CD4-positive, alpha-beta T cell treated with Interferon alpha-2 for 1 hour (primary cell): ENCODE results near the gene ALDOB.

ENCODE experiments used
- DNase-seq, 2 donors: peaks; one replicate each; pipeline ENCODE4 v3.0.0-alpha.2; 2020 to 2022

The ALDOB gene

DNA sequence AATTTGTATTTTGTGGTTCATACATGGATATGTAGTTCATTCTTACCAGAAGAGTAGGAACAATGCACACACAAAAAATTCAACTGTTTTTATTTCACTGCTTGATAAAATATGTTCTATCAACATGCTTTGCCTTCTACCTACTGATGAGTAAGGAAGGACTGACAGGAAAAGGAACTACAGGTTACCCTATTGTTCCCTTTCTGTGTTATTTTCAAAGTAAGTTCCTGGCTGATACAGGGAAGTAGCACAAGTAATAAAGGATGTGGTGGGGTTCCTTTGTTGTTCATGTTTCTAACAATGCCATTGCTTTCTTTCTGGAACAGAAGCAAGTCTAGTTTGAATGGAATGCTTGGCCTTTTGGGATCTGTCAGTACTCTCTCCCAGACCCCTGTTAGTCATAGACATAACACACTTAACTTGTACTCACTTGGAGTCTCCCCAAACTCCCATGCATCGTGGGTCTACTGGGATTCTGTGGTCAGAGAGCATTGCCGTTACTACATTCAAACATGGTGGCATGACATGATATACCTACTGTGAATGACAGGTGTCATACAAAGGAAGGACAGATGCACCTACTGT lies 20.2 kb upstream of the ALDOB start:
- DNase-seq: no peak

- no peak for DNase-seq
Measured at GRCh38 chr9:101453776-101454570, 18.4 kb upstream of the ALDOB start.

GRCh38 chr9:101451498-101451897 lies 15.9 kb upstream of the ALDOB start:
- DNase-seq: no peak

GRCh38 chr9:101450931-101451330 lies 15.4 kb upstream of the ALDOB start:
- no peak for DNase-seq

DNA sequence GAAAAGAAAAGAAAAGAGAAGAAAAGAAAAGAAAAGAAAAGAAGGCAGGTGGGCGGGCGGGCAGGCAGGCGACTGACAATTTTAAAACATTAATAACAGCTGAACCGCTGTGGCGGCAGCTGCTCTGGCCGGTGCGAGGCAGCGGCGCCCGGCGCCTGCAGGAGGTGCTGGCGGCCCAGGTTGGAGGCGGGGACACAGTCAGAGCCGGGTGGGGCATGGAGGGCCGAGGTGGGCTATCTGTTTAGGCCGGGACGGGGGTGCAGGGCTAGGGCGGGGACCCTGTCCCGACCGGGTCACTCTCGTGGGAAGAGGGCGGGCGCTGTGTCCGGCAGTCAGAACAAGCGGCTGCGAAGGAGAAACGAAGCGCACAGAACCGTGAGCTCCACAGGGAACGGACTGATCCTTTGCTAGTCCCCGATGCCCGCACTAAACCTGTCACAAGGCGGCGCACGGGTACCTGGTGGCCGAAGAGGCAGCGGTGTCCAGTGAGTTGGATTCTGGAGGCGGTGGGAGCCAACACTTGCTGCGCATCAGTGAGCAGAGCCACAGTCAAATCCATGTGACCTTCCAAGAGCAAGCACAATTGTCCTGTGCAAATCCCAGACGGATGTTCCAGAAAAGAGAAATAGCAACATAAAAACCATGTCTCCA lies 13.6 kb upstream of the ALDOB start:
- peak; percentile 28 to 42 for DNase-seq

DNA sequence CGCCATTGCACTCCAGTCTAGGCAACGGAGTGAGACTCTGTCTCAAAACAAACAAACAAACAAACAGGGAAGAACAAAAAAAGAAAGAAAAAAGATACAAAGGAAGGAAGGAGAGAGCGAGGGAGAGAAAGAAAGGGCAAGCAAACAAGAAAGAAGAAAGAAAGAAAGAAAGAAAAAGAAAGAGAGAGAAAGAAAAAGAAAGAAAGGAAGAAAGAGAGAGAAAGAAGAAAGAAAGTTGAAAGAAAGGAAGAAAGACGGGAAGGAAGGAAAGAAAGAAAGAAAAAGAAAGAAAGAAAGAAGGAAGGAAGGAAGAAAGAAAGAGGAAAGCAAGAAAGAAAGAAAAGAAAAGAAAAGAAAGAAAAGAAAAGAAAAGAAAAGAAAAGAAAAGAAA lies 13.1 kb upstream of the ALDOB start:
- DNase-seq: no peak

DNA sequence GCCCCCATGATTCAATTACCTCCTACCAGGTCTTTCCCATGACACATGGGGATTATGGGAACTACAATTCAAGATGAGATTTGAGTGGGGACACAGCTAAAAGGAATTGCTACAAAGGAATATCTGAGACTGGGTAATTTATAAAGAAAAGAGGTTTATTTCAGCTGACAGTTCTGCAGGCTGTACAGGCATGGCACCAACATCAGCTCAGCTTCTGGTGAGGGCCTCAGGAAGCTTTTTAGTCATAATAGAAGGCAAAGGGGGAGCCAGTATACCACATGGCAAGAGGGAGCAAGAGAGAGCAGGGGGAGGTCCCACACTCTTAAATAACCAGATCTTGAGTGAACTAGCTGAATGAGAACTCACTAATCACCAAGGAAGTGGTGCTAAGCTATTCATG lies 11.2 kb upstream of the ALDOB start:
- no peak for DNase-seq

GRCh38 chr9:101445353-101446029 lies 9.9 kb upstream of the ALDOB start:
- DNase-seq: no peak

DNA sequence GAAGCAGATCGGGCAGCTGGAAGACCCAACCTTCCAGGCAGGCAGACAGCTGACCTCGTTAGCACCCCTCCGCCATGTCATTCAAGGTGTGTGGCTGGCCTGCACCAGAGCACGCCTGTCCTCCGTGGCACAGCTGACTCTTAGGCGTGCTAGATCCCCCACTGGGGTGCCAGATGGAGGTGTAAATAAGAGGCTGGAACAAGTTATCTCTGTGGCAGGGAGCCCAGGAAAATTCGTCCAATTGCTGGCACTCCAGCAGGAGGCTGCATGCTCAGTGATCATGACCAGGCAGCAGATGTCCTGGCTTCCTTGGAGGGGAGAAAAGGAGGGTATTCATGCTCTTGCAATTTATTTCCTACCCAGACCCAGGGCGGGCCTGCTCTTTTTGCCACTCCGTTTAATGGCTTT lies 7.8 kb upstream of the ALDOB start:
- no peak for DNase-seq

GRCh38 chr9:101442736-101443135 lies 7.2 kb upstream of the ALDOB start:
- no peak for DNase-seq

DNA sequence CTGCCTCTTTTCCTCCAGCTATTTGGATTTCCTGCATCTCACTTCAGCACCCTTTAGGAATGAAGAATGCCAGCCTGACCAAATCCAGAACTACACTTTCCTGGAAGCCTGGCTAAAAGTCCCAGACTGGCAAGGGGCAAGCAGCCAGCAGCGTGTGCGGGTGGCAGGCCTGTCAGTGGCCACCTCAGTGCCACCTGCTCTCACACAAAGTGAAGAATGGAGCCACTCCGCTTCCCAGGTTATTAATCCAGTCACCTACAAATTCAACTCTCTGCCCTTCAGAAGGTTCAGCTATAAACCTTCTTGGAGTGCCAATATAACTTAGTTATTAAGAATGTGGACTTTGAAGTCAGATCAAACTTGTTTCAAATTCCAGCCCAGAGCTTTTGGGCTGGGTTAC lies 6.7 kb upstream of the ALDOB start:
- DNase-seq: no peak

DNA sequence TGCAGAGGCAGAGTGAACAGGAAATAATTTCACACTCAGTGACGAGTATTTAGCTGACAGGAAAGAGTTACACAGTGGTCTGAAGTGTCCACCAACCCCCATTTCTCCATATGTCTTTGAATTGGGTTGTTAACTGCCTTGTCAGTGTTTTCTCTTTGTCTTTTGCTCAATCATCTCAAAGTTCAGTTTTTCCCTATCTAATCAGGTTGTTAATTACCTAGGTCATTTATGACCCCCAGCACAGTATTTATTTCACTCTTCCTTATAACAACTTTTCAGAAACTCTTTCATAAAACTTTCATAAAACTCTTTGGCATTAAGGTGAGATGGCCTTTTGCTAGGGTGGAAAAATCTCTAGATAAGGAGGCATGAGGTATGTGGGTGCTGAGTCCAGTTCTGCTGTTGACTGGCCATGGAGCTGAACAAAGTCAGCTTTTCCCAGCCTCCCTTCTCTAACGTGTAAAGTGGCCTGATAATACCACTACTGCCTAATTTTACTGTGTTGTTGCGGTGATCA lies 5.2 kb upstream of the ALDOB start:
- no peak for DNase-seq

DNA sequence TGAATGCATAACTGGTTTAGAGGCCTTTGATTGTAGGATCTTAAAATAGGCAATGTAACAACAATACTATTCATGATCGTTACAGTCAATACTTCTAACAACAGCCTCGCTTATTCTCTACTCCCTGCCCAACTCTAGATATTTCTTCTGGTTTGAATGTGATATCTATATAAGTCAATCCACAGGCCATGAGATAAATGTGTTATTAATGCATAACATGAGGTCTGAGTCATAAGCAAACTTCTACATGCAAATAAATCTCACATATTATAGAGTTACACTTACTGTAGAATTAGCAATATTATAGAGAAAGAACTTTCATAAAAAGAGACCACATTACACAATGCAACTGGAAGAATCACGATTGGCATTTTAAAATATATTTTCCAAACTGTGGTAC lies 2.9 kb upstream of the ALDOB start:
- DNase-seq: no peak

DNA sequence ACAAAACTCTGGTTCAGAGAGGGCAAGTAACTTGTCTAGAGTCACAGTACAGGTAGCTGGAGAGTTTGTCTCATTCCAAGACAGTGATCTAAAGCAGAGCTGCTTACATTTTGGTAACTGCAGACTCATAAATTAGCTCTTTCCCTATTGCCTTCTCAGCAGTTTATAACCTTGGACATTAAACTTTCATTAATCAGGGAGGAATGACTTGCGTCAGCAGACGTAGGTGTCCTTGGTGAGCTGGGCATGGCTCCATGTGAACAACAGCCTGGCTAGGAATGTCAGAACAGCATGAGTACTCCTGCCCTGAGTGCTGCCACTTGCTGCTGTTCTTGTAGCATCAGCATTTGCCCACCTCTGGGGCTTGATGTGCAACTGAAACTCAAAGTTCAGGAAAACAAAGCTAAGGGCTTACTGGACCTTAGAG lies 2.2 kb upstream of the ALDOB start:
- no peak for DNase-seq

DNA sequence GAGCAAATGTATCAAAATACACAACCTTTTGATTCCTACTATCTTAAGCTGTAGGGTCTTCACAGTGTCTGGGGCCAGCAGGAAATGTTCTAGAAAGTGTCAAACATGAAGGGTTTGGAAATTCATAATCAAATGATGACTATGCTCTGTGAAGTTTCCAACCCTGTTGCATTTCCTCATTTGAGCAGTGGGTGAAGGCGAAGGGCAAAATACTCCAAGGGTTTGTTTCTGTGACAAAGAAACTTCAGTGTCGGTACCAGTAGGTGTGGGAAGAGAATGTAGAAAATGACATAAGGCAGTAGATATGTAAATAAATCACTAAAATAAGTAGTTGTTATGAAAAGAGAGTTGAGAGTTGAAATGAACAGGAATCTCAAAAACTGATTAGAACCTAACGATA lies 576 bp downstream of the ALDOB start:
- DNase-seq: no peak

- no peak for DNase-seq
Measured at GRCh38 chr9:101433229-101433628, 2.3 kb downstream of the ALDOB start.

DNA sequence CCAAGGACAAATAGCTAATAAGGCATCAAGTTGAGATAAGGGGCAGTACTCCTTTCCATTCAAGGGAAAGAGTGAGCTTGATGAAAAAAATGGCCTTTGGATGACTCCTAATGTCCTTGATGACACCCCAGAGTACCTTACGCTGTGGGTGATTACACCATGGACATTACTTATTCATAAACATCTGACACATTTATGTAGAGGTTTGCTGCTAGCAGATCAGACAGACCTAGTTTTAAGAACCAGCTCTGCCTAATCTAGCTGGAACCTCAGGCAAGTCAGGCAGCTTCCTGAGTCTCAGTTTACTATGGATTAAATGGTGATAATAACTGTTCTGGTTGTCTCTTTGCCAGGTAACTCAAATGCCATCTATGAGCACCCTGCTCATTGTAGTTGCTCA lies 2.8 kb downstream of the ALDOB start:
- no peak for DNase-seq

GRCh38 chr9:101432171-101432570 lies 3.4 kb downstream of the ALDOB start:
- no peak for DNase-seq

DNA sequence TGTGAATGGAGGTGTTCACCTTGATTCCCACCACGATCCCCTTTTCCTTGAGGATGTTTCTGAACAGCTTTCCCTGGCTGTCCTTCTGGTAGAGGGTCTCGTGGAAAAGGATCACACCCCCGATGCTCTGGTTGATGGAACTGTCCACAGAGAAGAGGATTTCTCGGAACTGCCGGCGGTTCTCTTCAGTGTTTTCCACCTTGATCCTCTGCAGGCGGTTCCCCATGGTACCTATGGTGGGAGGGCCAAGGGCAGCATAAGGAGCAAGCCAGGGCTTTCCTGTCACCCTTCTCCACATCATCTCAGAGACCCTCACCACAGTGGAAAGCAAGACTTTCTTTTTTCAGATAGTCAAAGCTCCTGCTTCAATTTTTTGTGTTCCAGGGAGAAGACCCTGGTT lies 5.8 kb downstream of the ALDOB start:
- DNase-seq: no peak

- DNase-seq: no peak
Measured at GRCh38 chr9:101428909-101429308, 6.7 kb downstream of the ALDOB start.

DNA sequence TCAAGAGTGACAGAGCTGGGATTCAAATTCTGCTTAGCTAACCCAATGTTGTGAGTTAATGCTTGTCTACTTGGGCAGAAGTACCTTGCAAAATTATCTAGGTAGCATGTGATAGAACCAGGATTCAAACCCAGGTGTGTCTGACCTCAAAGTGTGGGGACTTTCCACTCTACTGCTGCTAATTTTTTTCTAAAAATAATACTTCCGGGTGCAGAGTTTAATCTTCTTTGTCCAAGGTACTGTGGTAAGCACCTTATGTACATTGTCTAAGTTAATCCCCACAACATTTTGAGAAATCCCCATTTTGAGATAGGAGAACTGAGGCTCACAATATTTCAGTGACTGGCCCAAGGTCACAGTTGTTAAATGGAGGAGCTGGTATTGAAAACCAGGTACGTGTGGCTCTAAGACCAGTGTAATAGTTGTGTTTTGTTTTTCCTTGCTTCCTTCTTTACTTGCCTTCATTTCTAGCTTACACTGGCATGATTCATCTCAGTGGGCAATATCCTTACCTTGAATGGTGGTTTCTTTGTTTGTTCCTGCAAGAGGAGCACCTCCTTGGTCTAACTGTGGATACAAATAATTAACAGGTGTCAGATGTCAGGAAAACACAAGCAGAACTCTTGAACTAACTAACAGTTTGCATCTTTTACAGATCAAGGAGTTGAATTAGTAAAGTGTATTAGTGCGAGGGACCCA lies 7.5 kb downstream of the ALDOB start:
- no peak for DNase-seq

GRCh38 chr9:101427358-101427757 lies 8.2 kb downstream of the ALDOB start:
- DNase-seq: no peak

GRCh38 chr9:101421653-101422065 lies 13.9 kb downstream of the ALDOB start:
- DNase-seq: no peak
